ENCODE results near the gene ITPR1.

Gene ITPR1

GRCh38 chr3:4880850-4881249 is 387.7 kb downstream of the ITPR1 start:
- Histone ChIP-seq H3K4me3 (no peak overlapping the region), H3K36me3 (ENCODE audit: insufficient read depth, low read length) (no peaks in the 10 kb centered on the region), H3K9ac (ENCODE audit: insufficient read length) (no peak overlapping the region), H3K9me3 (ENCODE audit: low read depth, low read length) (no peaks in the 10 kb centered on the region), H3K27ac (no peak overlapping the region)
- no peak for DNase-seq (ENCODE audit: low read depth, low spot score)
- TF ChIP-seq FOXP2 (optimal IDR thresholded peaks at IDR 0.05; ENCODE audit: control extremely low read depth, extremely low read length, insufficient read depth): no peak
- TF ChIP-seq POLR2AphosphoS5 (IDR thresholded peaks at IDR 0.05; ENCODE audit: borderline replicate concordance, low read depth, low read length): no peak
- no peak for TF ChIP-seq EZH2 (IDR thresholded peaks at IDR 0.05)

- no peak overlapping the region for H3K4me3 ChIP-seq
- H3K27ac ChIP-seq: no peak overlapping the region
- TF ChIP-seq FOXP2 (optimal IDR thresholded peaks at IDR 0.05; ENCODE audit: control extremely low read depth, extremely low read length, insufficient read depth): no peak
- TF ChIP-seq EZH2 (IDR thresholded peaks at IDR 0.05): no peak
- TF ChIP-seq POLR2AphosphoS5 (IDR thresholded peaks at IDR 0.05; ENCODE audit: borderline replicate concordance, low read depth, low read length): no peak
- H3K9me3 ChIP-seq (ENCODE audit: low read depth, low read length): no peaks in the 10 kb centered on the region
- no peak for DNase-seq (ENCODE audit: low read depth, low spot score)
- no peaks in the 10 kb centered on the region for H3K36me3 ChIP-seq (ENCODE audit: insufficient read depth, low read length)
- H3K9ac ChIP-seq (ENCODE audit: insufficient read length): no peak overlapping the region
These were observed 389.4 kb downstream of the ITPR1 start for GRCh38 chr3:4882548-4882947.

- H3K27ac ChIP-seq: no peak overlapping the region
- H3K36me3 ChIP-seq (ENCODE audit: insufficient read depth, low read length): no peaks in the 10 kb centered on the region
- no peak for DNase-seq (ENCODE audit: low read depth, low spot score)
- TF ChIP-seq POLR2AphosphoS5 (IDR thresholded peaks at IDR 0.05; ENCODE audit: borderline replicate concordance, low read depth, low read length): no peak
- TF ChIP-seq FOXP2 (optimal IDR thresholded peaks at IDR 0.05; ENCODE audit: control extremely low read depth, extremely low read length, insufficient read depth): no peak
- no peak for TF ChIP-seq EZH2 (IDR thresholded peaks at IDR 0.05)
- H3K4me3 ChIP-seq: no peak overlapping the region
- no peaks in the 10 kb centered on the region for H3K9me3 ChIP-seq (ENCODE audit: low read depth, low read length)
- no peak overlapping the region for H3K9ac ChIP-seq (ENCODE audit: insufficient read length)
These were observed 389.9 kb downstream of the ITPR1 start for GRCh38 chr3:4883011-4883410.

- no peak for DNase-seq (ENCODE audit: low read depth, low spot score)
- Histone ChIP-seq H3K27ac (no peak overlapping the region), H3K36me3 (ENCODE audit: insufficient read depth, low read length) (no peaks in the 10 kb centered on the region), H3K4me3 (no peak overlapping the region), H3K9me3 (ENCODE audit: low read depth, low read length) (no peaks in the 10 kb centered on the region), H3K9ac (ENCODE audit: insufficient read length) (no peak overlapping the region)
- TF ChIP-seq EZH2 (IDR thresholded peaks at IDR 0.05): no peak
- TF ChIP-seq FOXP2 (optimal IDR thresholded peaks at IDR 0.05; ENCODE audit: control extremely low read depth, extremely low read length, insufficient read depth): no peak
- no peak for TF ChIP-seq POLR2AphosphoS5 (IDR thresholded peaks at IDR 0.05; ENCODE audit: borderline replicate concordance, low read depth, low read length)
These were observed 391.7 kb downstream of the ITPR1 start for GRCh38 chr3:4884888-4885287.

GRCh38 chr3:4885316-4885715 is 392.2 kb downstream of the ITPR1 start:
- DNase-seq (ENCODE audit: low read depth, low spot score): no peak
- Histone ChIP-seq H3K4me3 (no peak overlapping the region), H3K9ac (ENCODE audit: insufficient read length) (no peak overlapping the region), H3K9me3 (ENCODE audit: low read depth, low read length) (no peaks in the 10 kb centered on the region), H3K27ac (no peak overlapping the region), H3K36me3 (ENCODE audit: insufficient read depth, low read length) (no peaks in the 10 kb centered on the region)
- TF ChIP-seq FOXP2 (optimal IDR thresholded peaks at IDR 0.05; ENCODE audit: control extremely low read depth, extremely low read length, insufficient read depth) (no peak), POLR2AphosphoS5 (IDR thresholded peaks at IDR 0.05; ENCODE audit: borderline replicate concordance, low read depth, low read length) (no peak), EZH2 (IDR thresholded peaks at IDR 0.05) (no peak)

- no peak for TF ChIP-seq EZH2 (IDR thresholded peaks at IDR 0.05)
- no peak for TF ChIP-seq POLR2AphosphoS5 (IDR thresholded peaks at IDR 0.05; ENCODE audit: borderline replicate concordance, low read depth, low read length)
- no peak for TF ChIP-seq FOXP2 (optimal IDR thresholded peaks at IDR 0.05; ENCODE audit: control extremely low read depth, extremely low read length, insufficient read depth)
- no peak for DNase-seq (ENCODE audit: low read depth, low spot score)
- Histone ChIP-seq H3K9ac (ENCODE audit: insufficient read length) (no peak overlapping the region), H3K4me3 (no peak overlapping the region), H3K27ac (no peak overlapping the region), H3K36me3 (ENCODE audit: insufficient read depth, low read length) (no peaks in the 10 kb centered on the region), H3K9me3 (ENCODE audit: low read depth, low read length) (no peaks in the 10 kb centered on the region)
These were observed 393.3 kb downstream of the ITPR1 start for GRCh38 chr3:4886448-4886847.

- Histone ChIP-seq H3K9me3 (ENCODE audit: low read depth, low read length) (no peaks in the 10 kb centered on the region), H3K9ac (ENCODE audit: insufficient read length) (no peak overlapping the region), H3K4me3 (no peak overlapping the region), H3K36me3 (ENCODE audit: insufficient read depth, low read length) (no peaks in the 10 kb centered on the region), H3K27ac (no peak overlapping the region)
- no peak for DNase-seq (ENCODE audit: low read depth, low spot score)
- no peak for TF ChIP-seq POLR2AphosphoS5 (IDR thresholded peaks at IDR 0.05; ENCODE audit: borderline replicate concordance, low read depth, low read length)
- no peak for TF ChIP-seq FOXP2 (optimal IDR thresholded peaks at IDR 0.05; ENCODE audit: control extremely low read depth, extremely low read length, insufficient read depth)
These were observed 394.0 kb downstream of the ITPR1 start for GRCh38 chr3:4887177-4887576.

GRCh38 chr3:4888913-4889846 is 396.0 kb downstream of the ITPR1 start:
- TF ChIP-seq POLR2AphosphoS5 (IDR thresholded peaks at IDR 0.05; ENCODE audit: borderline replicate concordance, low read depth, low read length) (no peak), EZH2 (IDR thresholded peaks at IDR 0.05) (no peak)
- no peak overlapping the region for H3K9ac ChIP-seq (ENCODE audit: insufficient read length)
- H3K9me3 ChIP-seq (ENCODE audit: low read depth, low read length): no peaks in the 10 kb centered on the region
- DNase-seq (ENCODE audit: low read depth, low spot score): no peak
- H3K4me3 ChIP-seq: no peak overlapping the region
- no peak overlapping the region for H3K27ac ChIP-seq
- H3K36me3 ChIP-seq (ENCODE audit: insufficient read depth, low read length): no peaks in the 10 kb centered on the region

Measured in SK-N-MC (cell line).